Hepatocyte (in vitro differentiated cells): Measurements from ENCODE around the gene FCRLB.

Experiments
- EZH2 ChIP-seq: fragments of 200-600 bp; sonication (generic); IDR thresholded peaks from 2 replicates; pipeline ENCODE4 v1.6.1; 2016; ENCODE audit warnings: antibody characterized with exemption, mild to moderate bottlenecking, borderline replicate concordance
- EZH2phosphoT487 ChIP-seq: fragments of 200-600 bp; sonication (generic); IDR thresholded peaks from one replicate; pipeline ENCODE4 v1.6.1; 2018; ENCODE audit warnings: antibody characterized with exemption, mild to moderate bottlenecking, low read depth, moderate library complexity; ENCODE audit not compliant: unreplicated experiment, severe bottlenecking
- TF ChIP-seq, protein P1 (sequence below): fragments of 200-600 bp; sonication (generic); IDR thresholded peaks from 2 replicates; pipeline ENCODE4 v1.5.1; 2016; ENCODE audit warnings: antibody characterized with exemption, mild to moderate bottlenecking; ENCODE audit not compliant: poor library complexity

- TF ChIP-seq, protein P1, sequence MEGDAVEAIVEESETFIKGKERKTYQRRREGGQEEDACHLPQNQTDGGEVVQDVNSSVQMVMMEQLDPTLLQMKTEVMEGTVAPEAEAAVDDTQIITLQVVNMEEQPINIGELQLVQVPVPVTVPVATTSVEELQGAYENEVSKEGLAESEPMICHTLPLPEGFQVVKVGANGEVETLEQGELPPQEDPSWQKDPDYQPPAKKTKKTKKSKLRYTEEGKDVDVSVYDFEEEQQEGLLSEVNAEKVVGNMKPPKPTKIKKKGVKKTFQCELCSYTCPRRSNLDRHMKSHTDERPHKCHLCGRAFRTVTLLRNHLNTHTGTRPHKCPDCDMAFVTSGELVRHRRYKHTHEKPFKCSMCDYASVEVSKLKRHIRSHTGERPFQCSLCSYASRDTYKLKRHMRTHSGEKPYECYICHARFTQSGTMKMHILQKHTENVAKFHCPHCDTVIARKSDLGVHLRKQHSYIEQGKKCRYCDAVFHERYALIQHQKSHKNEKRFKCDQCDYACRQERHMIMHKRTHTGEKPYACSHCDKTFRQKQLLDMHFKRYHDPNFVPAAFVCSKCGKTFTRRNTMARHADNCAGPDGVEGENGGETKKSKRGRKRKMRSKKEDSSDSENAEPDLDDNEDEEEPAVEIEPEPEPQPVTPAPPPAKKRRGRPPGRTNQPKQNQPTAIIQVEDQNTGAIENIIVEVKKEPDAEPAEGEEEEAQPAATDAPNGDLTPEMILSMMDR, result no peak
- TF ChIP-seq EZH2phosphoT487 (no peak), EZH2 (no peak)
Measured at GRCh38 chr1:161726473-161727255, 5.3 kb downstream of the FCRLB start.
